Mesangial cell (primary cell): ENCODE data around the gene HSPA8. TPM values are rescaled to one million over a fixed set of nuclear protein-coding genes. Genes with fewer than 3 reads are reported as not detected.

Experiments
- total RNA-seq: library from RNA; depleted of rRNA; stranded (reverse); fragments of >200 nt; gene quantifications from 2 replicates; pipeline ENCODE4 v1.2.3, GENCODE V29; 2015

The HSPA8 gene
- total RNA-seq, result 763 and 1,343 TPM in 2 replicates

GRCh38 chr11:123061403-123062157 is at the start of gene HSPA8:
HSPA8 (minus strand) TSS chr11:123062136; CDS start chr11:123061324, 812 bp downstream.

Other genes starting within 250 kb of the HSPA8 start
- not detected in 2 replicates for gene CRTAM, start 223.6 kb downstream of the HSPA8 start, total RNA-seq
- 1.5 and 1.6 TPM in 2 replicates for gene JHY, start 179.4 kb downstream of the HSPA8 start, total RNA-seq
- not detected in 2 replicates for gene BSX, start 80.3 kb downstream of the HSPA8 start, total RNA-seq
- 10.6 and 11.6 TPM in 2 replicates for gene CLMP, start 133.1 kb upstream of the HSPA8 start, total RNA-seq